Right ventricle myocardium inferior (tissue), 1 donor: ENCODE data around the gene NACAD. TPM values are rescaled to one million over a fixed set of nuclear protein-coding genes. Genes with fewer than 3 reads are reported as not detected.
"Not testable (repeated sequence)": the region's sequence is repeated elsewhere in the genome, so short reads cannot be mapped to it uniquely, and the experiment has no call there.

Experiments
- ATAC-seq: fragments of 200-7000 bp; cut with Tn5 transposase; one replicate; pipeline ENCODE4 v1.9.1; 2020; ENCODE audit warnings: mild to moderate bottlenecking, moderate library complexity
- DNase-seq: peaks from one replicate; pipeline ENCODE4 v3.0.0; 2021; ENCODE audit errors: missing footprints
- intact Hi-C: fragments of 100-400 bp; cut with DNase I; formaldehyde crosslinking; loops from one replicate; pipeline ENCODE4 v1.11.0; 2022
- total RNA-seq: library from RNA; stranded (reverse); fragmentation: NEBNext Ultra II Directional; extraction: Animal tissue kit (Norgen Biotek cat#: 25700); gene quantifications from one replicate; pipeline ENCODE4 v1.2.1, GENCODE V29; 2021
- donor health status: DM: no; HTN: yes; CAD: no; lungs with severe emphysema.

The NACAD gene
- total RNA-seq, 1 donor from 2014 or later = 6.0 TPM

DNA sequence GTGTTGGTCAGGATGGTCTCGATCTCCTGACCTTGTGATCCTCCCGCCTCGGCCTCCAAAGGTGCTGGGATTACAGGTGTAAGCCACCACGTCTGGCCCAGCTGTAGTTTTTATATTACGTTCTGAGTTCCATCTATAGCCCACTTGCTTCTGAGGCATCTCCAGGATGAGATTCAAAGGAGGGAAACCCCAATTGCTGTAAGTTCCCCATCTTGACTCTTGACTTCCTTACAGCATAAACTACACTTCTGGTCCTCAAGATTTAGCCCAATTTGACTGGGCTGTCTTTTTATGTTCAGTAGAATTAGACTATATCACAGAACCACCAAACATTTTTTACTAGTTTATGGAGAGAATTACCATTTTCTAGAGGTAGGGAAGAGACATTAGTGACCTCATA, 44.4 kb downstream of the NACAD start:
- no peak for DNase-seq
- intact Hi-C loops = no loop called here

DNA sequence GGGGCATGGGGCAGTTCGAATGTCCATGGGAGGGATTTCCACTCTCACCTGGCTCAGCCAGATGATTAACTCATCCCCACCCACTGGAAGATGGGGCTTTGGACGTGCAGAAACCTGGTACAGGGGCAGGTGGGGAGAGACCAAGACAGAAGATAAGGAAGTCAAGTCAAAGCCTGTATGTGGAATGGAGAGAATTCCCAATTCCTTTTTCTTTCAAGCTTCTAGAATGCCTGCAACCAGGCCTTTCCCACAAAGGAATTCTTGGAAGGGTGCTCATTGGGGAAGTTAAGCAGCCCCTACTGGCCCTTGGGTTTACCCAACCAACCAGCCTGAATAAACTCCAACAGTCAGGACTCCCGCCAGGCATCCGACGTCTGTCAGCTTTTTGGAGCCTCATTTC, 49.7 kb downstream of the NACAD start:
- intact Hi-C loops = no loop called here
- ATAC-seq (no peak), DNase-seq (no peak)

More for the DNA sequence above, 44.4 kb downstream of the NACAD start:
- no peak for ATAC-seq

DNA sequence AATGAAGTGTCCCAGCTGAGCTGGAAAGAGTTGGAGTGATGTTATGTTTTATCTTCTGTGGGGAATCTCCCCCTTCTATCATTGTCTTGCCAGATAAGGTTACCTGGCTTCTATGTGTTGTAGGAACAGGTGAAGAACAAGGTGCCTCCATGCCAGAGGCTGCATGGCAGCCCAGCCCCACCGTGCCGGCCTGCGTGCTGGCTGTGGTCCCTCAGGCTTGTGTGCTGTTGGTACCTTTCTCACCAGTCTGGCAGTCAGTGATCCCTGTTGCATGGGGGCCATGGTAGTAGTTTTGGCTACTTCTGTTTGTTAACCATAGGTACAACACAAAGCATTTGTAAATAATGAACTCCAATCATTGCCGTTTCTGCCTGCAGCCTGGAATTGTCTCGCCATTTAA, 50.9 kb downstream of the NACAD start:
- no peak for ATAC-seq
- no peak for DNase-seq
- intact Hi-C loops = no loop called here

DNA sequence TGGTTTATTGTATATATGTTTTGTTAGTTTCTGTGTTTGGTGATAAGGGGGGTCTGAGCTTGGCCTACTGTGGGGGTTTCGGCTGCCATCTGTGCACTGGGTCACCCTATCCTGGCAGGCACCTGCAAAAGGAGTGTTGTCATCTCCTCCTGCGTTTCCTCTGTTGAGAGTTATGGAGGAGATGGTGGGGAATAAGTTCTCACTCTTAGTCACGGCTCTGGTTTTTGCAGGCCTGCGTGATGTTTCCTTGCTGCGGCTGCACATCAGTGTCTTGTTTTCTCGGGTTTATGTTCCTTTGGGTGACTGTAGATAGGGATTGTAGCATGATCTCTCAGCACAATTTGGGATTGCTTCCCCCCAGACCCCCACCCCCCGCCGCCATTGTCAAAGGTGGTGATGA, 52.0 kb downstream of the NACAD start:
- intact Hi-C loops = no loop called here
- ATAC-seq (no peak), DNase-seq (no peak)

DNA sequence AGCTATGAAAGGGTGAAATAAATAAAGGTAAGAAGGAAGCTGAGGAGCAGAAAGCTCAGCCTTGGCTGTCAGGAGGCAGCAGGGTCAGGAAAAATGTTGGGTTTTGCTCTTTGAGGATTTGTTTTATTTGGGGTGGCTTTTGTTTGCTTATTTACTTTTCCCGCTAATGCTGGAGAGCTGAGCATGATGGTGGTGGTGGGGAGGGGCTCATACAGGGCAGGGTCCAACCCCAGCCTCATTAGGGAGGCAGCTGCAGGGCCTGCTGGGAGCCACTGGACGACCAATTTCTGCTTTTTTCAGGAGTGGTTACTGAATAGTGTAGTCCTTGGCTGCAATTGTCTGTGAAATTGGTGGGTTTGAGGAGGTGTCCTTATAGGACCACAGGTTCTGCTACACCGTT, 52.5 kb downstream of the NACAD start:
- intact Hi-C loops = no loop called here

DNA sequence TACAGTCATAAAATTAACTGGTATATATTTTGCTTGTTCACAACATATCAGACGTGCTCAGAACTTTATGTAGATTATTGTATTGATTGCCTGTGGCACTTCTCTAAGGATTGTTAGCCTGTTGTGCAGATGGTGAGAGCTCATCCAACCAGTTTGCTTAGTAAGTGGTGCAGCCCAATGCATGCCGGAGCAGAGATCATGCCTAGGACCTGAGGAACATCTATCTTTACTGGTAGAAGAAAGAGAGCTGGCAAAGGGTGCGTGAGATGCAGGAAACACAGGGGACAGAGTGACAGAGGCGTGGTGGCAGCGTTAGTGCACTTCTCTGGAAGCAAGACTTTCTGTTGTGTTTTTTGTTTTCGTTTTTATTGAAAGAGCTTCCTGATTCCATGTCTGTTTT, 52.9 kb downstream of the NACAD start:
- DNase-seq (no peak), ATAC-seq (no peak)
- intact Hi-C loops = no loop called here

More for the DNA sequence above, 52.5 kb downstream of the NACAD start:
- ATAC-seq (no peak), DNase-seq (no peak)

DNA sequence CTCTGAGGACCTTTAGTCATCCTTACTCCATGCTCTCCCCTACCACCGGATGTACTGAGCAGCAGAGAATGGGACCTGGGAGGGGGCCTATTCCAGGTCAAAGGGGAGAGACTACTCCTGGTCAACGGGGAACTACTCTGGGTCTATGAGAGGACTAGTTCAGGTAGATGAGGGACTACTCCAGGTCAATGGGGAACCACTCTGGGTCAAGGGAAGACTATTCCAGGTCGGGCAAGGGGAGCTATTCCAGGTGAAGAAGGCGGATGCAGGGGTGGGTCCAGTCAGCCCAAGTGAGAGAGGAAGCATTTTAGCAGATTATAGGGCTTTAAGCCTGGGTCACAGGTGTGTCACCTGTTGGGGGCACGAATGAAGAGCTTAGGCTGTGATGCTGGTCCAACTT, 53.4 kb downstream of the NACAD start:
- DNase-seq = no peak

DNA sequence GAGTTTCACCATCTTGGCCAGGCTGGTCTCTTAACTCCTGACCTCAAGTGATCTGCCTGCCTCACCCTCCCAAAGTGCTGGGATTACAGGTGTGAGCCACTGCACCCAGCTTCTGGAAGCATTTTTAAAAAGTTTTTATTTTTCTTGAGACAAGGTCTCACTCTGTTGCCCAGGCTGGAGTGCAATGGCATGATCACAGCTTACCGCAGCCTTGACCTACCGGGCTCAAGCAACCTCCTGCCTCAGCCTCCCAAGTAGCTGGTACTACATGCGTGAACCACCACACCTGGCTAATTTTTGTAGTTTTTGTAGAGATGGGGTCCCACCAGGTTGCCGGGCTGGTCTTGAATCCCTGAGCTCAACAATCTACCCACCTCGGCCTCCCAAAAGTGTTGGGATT, 54.1 kb downstream of the NACAD start:
- ATAC-seq, DNase-seq, intact Hi-C loops: not testable (repeated sequence)

More for the DNA sequence above, 53.4 kb downstream of the NACAD start:
- intact Hi-C loops = no loop called here
- ATAC-seq = no peak

DNA sequence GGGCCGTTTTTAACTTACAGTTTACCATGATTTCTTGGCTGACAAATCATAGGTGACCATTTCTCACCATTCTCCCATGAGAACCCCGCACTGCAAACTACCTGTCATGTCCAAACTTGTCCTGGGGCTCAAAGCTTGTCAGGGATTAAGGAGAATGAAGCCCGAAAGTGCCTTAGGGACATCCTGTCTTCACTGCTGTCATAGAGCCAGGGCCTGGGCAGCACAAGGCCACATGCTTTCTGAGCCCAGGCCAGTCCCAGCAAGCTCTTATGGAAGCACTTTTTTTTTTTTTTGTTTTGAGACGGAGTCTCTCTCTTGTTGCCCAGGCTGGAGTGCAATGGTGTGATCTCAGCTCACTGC, 54.9 kb downstream of the NACAD start:
- intact Hi-C loops = no loop called here
- no peak for DNase-seq
- ATAC-seq = peak; percentile 65

DNA sequence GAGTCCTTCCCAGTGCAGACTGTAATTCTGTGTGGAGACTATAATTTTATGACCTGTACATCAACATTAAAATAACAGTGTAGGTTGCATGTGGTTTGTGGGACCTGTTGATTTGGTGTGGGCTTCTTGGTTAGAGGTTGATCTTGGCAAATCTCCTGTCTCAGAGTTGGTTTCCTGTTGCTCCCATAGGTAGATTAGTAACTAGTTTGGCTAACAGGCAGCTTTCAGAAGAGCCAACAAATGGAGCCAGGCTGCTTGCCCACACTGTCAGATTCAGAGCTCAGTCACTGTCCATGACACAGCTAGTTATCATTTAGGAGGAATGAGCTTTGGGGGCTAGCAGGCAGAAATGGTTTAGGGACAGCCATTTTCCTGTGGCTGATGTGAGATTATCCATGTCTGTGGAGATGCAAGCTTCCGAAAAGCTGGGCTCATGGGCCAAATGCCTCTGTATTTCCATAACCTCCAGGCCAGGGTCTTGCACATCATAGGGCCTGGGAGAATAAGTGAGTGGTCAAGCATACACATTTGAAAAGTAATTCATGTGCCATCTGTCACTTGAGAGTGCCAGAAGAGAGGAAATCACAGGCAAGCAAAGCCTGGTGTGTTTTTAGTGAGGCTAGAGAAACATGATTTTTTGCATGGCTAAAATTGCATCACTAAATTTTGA, 55.4 kb downstream of the NACAD start:
- ATAC-seq (no peak), DNase-seq (no peak)
- intact Hi-C loops = no loop called here

DNA sequence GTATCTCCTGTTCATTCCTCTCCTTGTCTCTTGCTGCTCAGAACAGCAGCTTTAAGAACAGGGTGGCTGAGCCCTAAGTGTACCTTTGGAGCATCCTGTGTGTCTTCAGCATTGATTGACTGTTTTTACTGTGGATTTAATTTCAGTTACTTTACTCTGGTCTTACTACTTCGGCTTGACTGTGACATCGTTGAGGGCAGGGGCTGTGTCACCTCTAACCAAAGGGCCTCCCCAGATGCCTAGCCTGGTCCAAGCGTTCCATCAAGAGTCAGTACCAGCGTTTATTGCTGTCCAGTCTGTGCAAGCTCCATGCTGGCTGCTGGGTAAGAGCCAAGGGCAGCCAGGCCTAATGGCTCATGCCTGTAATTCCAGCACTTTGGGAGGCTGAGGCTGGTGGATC, 56.3 kb downstream of the NACAD start:
- ATAC-seq (no peak), DNase-seq (no peak)
- intact Hi-C loops = no loop called here

DNA sequence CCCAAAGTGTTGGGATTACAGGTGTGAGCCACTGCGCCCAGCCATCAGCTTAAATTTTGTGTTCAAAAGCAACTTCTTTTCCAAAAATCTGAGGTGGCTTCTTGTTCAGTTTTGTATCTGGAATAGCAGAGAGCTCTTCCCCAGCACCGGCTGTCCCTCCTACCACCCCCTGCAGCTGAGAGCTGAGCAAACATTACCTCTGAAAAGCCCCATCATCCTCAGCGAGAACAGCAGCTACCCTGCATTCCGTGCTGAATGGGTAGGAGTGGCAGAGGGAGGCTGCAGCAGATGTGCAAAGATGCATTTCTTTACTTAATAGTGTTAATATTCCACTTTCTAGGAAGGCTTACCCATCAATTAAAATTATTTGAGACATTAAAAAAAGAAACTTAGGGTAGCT, 56.9 kb downstream of the NACAD start:
- DNase-seq (no peak), ATAC-seq (no peak)
- intact Hi-C loops = no loop called here

Other genes starting within 250 kb of the NACAD start
- 229 TPM for gene H2AZ2, start 240.9 kb downstream of the NACAD start, total RNA-seq
- 13.8 TPM for gene PURB, start 203.4 kb downstream of the NACAD start, total RNA-seq
- 1.9 TPM for gene MYO1G, start 110.0 kb downstream of the NACAD start, total RNA-seq
- 38.7 TPM for gene CCM2, start 88.8 kb downstream of the NACAD start, total RNA-seq
- gene TBRG4, start 22.7 kb upstream of the NACAD start, total RNA-seq = 82.4 TPM
- 33.8 TPM for gene RAMP3, start 68.8 kb upstream of the NACAD start, total RNA-seq